Loucy (cell line): ENCODE data around the gene CARS2.
"Not testable (repeated sequence)": the region's sequence is repeated elsewhere in the genome, so short reads cannot be mapped to it uniquely, and the experiment has no call there.

Experiments used
- H2AFZ ChIP-seq: fragments of 200-600 bp; sonication (generic); 2 replicates; pipeline ENCODE4 v1.6.0; 2016; ENCODE audit warnings: antibody characterized with exemption, mild to moderate bottlenecking, low read length, moderate library complexity
- H3F3A ChIP-seq: fragments of 200-600 bp; 2 replicates; pipeline ENCODE4 v1.6.0; 2016; ENCODE audit warnings: antibody characterized with exemption, low read depth, mild to moderate bottlenecking
- H3K27me3 ChIP-seq: fragments of 200-600 bp; sonication (generic); 2 replicates; pipeline ENCODE4 v1.6.1; 2014; ENCODE audit warnings: low read length, mild to moderate bottlenecking; ENCODE audit not compliant: insufficient read depth, poor library complexity, severe bottlenecking
- H3K36me3 ChIP-seq: fragments of 200-600 bp; sonication (generic); 2 replicates; pipeline ENCODE4 v1.6.1; 2016; ENCODE audit warnings: low read length; ENCODE audit not compliant: insufficient read depth
- H3K4me1 ChIP-seq: fragments of 200-600 bp; sonication (generic); 2 replicates; pipeline ENCODE4 v1.5.1; 2014; ENCODE audit warnings: low read length, mild to moderate bottlenecking; ENCODE audit not compliant: insufficient read depth, poor library complexity, severe bottlenecking
- H3K4me2 ChIP-seq: fragments of 200-600 bp; sonication (generic); 2 replicates; pipeline ENCODE4 v1.6.0; 2014; ENCODE audit warnings: antibody characterized with exemption, low read length, low read depth, mild to moderate bottlenecking; ENCODE audit not compliant: poor library complexity, severe bottlenecking
- H3K4me3 ChIP-seq: fragments of 200-600 bp; sonication (generic); 2 replicates; pipeline ENCODE4 v1.5.1; 2014; ENCODE audit warnings: low read length, mild to moderate bottlenecking, mixed read lengths; ENCODE audit not compliant: poor library complexity, severe bottlenecking
- H3K79me2 ChIP-seq: fragments of 200-600 bp; sonication (generic); 2 replicates; pipeline ENCODE4 v1.6.1; 2014; ENCODE audit warnings: low read length; ENCODE audit not compliant: insufficient read depth
- H3K9ac ChIP-seq: fragments of 200-600 bp; sonication (generic); 2 replicates; pipeline ENCODE4 v1.6.0; 2014; ENCODE audit warnings: mild to moderate bottlenecking, low read depth, low read length, moderate library complexity; ENCODE audit not compliant: poor library complexity, severe bottlenecking
- H3K9me2 ChIP-seq: fragments of 200-600 bp; sonication (generic); replicated peaks from 2 replicates; pipeline ENCODE4 v1.6.1; 2016; ENCODE audit warnings: low read depth, low read length, mixed read lengths
- H3K9me3 ChIP-seq: fragments of 200-600 bp; sonication (generic); 2 replicates; pipeline ENCODE4 v1.6.1; 2014; ENCODE audit warnings: mild to moderate bottlenecking, antibody characterized with exemption, low read length, low read depth; ENCODE audit not compliant: insufficient read depth
- H4K20me1 ChIP-seq: fragments of 200-600 bp; sonication (generic); 2 replicates; pipeline ENCODE4 v1.6.0; 2014; ENCODE audit warnings: antibody characterized with exemption, low read length, mild to moderate bottlenecking; ENCODE audit not compliant: insufficient read depth, poor library complexity, severe bottlenecking
- EZH2phosphoT487 ChIP-seq: fragments of 200-600 bp; IDR thresholded peaks from 2 replicates; pipeline ENCODE4 v1.6.1; 2018; ENCODE audit warnings: antibody characterized with exemption, mild to moderate bottlenecking, moderate library complexity, borderline replicate concordance
- TF ChIP-seq, protein P1 (sequence below): fragments of 200-600 bp; sonication (generic); conservative IDR thresholded peaks from 2 replicates; pipeline ENCODE4 v1.5.1; 2014; ENCODE audit warnings: mild to moderate bottlenecking, antibody characterized with exemption, low read length

Gene CARS2

DNA sequence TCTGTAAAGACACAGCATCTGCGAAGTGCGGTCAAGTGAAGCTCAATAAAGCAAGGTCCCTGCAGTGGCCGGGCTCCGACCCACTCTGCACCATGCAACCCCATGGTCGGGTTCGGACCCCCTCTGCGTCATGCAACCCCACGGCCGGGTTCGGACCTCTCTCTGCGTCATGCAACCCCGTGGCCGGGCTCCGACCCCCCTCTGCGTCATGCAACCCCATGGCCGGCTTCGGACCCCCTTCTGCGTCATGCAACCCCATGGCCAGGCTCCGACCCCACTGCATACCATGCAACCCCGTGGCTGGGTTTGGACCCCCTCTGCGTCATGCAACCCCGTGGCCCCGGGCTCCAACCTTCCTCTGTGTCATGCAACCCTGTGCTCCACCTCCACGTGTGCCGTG is 43.8 kb downstream of the CARS2 start:
- no peak overlapping the region for H3K4me3 ChIP-seq
- H2AFZ ChIP-seq, result no peak overlapping the region
- H3K79me2 ChIP-seq, result no peaks in the 10 kb centered on the region
- peaks cover 8% of the 10 kb centered on the region for H3K4me1 ChIP-seq
- TF ChIP-seq EZH2phosphoT487, result no peak
- TF ChIP-seq, protein P1, sequence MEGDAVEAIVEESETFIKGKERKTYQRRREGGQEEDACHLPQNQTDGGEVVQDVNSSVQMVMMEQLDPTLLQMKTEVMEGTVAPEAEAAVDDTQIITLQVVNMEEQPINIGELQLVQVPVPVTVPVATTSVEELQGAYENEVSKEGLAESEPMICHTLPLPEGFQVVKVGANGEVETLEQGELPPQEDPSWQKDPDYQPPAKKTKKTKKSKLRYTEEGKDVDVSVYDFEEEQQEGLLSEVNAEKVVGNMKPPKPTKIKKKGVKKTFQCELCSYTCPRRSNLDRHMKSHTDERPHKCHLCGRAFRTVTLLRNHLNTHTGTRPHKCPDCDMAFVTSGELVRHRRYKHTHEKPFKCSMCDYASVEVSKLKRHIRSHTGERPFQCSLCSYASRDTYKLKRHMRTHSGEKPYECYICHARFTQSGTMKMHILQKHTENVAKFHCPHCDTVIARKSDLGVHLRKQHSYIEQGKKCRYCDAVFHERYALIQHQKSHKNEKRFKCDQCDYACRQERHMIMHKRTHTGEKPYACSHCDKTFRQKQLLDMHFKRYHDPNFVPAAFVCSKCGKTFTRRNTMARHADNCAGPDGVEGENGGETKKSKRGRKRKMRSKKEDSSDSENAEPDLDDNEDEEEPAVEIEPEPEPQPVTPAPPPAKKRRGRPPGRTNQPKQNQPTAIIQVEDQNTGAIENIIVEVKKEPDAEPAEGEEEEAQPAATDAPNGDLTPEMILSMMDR, result no peak
- H3K9ac ChIP-seq, result no peak overlapping the region
- peaks cover 10% of the 10 kb centered on the region for H4K20me1 ChIP-seq
- no peaks in the 10 kb centered on the region; the same call in 1 of the 2 replicates for H3K9me3 ChIP-seq
- H3K36me3 ChIP-seq, result peaks cover 76% of the 10 kb centered on the region; the same call in 1 of the 2 replicates
- no peaks in the 10 kb centered on the region for H3F3A ChIP-seq
- no peaks in the 10 kb centered on the region for H3K27me3 ChIP-seq
- H3K9me2 ChIP-seq, result no peaks in the 10 kb centered on the region
- H3K4me2 ChIP-seq, result no peak overlapping the region

DNA sequence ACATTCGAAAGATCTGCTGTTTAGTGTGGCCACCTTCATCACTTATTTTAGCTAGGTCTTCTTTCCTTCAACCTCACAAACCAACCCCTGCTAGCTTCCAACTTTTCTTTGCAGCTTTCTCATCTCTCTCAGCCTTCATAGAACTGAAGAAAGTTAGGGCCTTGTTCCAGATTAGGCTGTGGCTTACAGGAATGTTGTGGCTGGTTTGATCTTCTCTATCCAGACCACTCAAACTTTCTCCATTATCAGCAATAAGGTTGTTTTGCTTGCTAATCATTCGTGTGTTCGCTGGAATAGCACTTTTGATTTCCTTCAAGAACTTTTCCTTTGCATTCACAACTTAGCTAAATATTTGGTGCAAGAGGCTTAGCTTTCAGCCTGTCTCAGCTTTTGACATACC is 44.7 kb downstream of the CARS2 start:
- Histone ChIP-seq H2AFZ (no peak overlapping the region), H3K4me3 (no peak overlapping the region), H3F3A (no peaks in the 10 kb centered on the region), H3K4me2 (no peak overlapping the region), H3K9me2 (no peaks in the 10 kb centered on the region), H3K79me2 (no peaks in the 10 kb centered on the region; the same call in 1 of the 2 replicates), H4K20me1 (peaks cover 10% of the 10 kb centered on the region), H3K9me3 (no peaks in the 10 kb centered on the region; the same call in 1 of the 2 replicates), H3K27me3 (no peaks in the 10 kb centered on the region), H3K4me1 (peaks cover 8% of the 10 kb centered on the region), H3K9ac (no peak overlapping the region), H3K36me3 (peaks cover 67% of the 10 kb centered on the region; the same call in 1 of the 2 replicates)
- TF ChIP-seq, protein P1, result no peak
- TF ChIP-seq EZH2phosphoT487, result no peak

DNA sequence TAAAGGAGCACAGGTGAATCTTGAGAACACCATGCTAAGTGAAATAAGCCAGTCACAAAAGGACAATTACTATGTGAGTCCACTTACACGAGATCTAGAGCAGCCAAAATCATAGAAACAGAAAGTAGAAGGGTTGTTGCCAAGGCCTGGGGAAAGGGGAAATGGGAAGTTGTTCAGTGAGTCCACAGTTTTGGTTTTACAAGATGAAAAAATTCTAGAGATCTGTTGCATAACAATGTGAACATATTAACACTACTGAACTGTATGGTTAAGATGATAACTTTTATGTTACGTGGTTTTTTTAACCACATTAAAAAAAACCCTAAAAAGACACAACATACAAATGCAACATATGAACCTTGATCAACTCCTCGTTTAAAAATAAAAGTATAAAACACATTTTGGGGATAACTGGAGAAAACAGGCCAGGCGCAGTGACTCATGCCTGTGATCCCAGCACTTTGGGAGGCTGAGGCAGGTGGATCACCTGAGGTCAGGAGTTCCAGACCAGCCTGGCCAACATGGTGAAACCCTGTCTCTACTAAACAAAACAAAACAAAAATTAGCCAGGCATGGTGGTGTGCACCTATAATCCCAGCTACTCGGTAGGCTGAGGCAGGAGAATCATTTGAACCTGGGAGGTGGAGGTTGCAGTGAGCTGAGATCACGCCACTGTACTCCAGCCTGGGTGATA is 47.6 kb downstream of the CARS2 start:
- not testable (repeated sequence) for H2AFZ ChIP-seq, H3K9ac ChIP-seq, H3K79me2 ChIP-seq, H3K9me3 ChIP-seq, H3K27me3 ChIP-seq, H3K4me1 ChIP-seq, H3K4me3 ChIP-seq, H3F3A ChIP-seq, H3K9me2 ChIP-seq
- Histone ChIP-seq H3K36me3 (peaks cover 57% of the 10 kb centered on the region; the same call in 1 of the 2 replicates), H3K4me2 (peak overlapping the region; percentile 1), H4K20me1 (peaks cover 17% of the 10 kb centered on the region)

DNA sequence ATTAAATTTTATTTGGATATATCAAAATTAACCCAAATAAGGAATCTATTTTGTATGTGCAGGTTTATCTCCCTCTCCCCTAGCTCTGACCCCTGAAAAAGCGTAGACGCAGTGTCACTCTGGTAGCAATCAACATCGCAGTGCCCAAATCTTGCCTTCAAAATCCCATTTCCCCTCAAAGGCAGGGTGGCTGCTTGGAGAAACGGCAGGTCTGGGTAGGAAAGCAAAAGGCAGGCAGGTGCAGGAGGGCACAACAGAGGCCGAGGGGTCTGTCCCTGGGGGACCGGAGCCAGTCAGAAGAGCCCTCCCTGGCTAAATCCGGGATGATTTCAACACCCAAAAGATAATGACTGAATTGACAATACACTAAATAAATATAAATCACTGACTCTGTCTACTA is 48.7 kb downstream of the CARS2 start:
- H3K9me2 ChIP-seq, result no peaks in the 10 kb centered on the region
- no peaks in the 10 kb centered on the region for H3F3A ChIP-seq
- no peak overlapping the region for H3K4me2 ChIP-seq
- H3K79me2 ChIP-seq, result no peaks in the 10 kb centered on the region; the same call in 1 of the 2 replicates
- no peak overlapping the region for H2AFZ ChIP-seq
- H3K4me1 ChIP-seq, result peaks cover 8% of the 10 kb centered on the region
- no peaks in the 10 kb centered on the region for H3K27me3 ChIP-seq
- H3K9me3 ChIP-seq, result no peaks in the 10 kb centered on the region; the same call in 1 of the 2 replicates
- TF ChIP-seq, protein P1, result no peak
- no peak for TF ChIP-seq EZH2phosphoT487
- peaks cover 17% of the 10 kb centered on the region for H4K20me1 ChIP-seq
- no peak overlapping the region for H3K9ac ChIP-seq
- H3K36me3 ChIP-seq, result peaks cover 45% of the 10 kb centered on the region; the same call in 1 of the 2 replicates
- no peak overlapping the region for H3K4me3 ChIP-seq
